GM18508 (cell line): ENCODE measurements around the gene ATP8A2.
"Not testable (repeated sequence)": the region's sequence is repeated elsewhere in the genome, so short reads cannot be mapped to it uniquely, and the experiment has no call there.

Experiments used
- ATAC-seq: cut with Tn5 transposase; IDR thresholded peaks from one replicate; pipeline ENCODE4 v1.9.1; 2021; ENCODE audit warnings: moderate number of reproducible peaks; ENCODE audit not compliant: insufficient read depth, unreplicated experiment

ATP8A2 gene

DNA sequence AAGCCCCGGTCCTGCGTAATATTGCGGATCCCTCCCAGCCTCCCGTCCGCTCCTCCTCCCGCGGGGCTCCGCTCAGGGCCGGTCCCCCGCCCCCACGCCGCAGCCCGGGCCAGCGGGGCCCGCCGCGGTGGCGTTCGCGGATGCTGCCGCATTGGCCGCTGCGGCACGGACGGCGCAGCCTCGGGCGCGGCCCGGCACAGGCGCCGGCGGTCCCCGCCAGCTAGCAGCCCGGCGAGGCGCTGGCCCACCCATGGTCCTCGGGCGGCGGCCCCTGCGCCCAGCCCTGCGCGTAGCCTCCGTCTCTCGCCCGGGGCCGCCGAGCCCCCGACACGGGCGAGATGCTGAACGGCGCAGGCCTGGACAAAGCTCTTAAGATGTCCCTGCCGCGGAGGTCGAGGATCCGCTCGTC, at the start of gene ATP8A2:
ATP8A2 (plus strand) TSS at position 100 of the 409 bp plus-strand sequence; CDS start at position 339, 239 bp downstream.
- ATAC-seq = no peak

DNA sequence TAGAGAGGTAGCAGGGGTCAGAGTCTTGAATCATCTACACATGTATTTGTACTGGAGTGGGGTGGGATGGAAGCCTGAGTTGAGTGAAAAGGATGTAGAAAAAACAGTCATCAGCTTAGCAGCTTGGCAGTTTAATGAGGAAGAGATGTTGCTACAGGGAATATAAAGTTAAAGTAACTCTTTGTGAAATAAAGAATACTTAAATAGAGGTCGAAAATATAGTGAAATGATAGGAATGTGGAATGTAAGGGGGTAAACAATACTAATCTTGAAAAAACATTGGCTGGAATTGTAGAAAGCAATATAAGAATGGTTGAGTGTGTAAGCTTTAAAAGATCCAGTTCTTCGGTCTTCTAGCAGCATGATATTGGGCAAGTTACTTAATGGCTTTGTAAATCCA, 47.7 kb upstream of the ATP8A2 start:
- ATAC-seq = no peak

DNA sequence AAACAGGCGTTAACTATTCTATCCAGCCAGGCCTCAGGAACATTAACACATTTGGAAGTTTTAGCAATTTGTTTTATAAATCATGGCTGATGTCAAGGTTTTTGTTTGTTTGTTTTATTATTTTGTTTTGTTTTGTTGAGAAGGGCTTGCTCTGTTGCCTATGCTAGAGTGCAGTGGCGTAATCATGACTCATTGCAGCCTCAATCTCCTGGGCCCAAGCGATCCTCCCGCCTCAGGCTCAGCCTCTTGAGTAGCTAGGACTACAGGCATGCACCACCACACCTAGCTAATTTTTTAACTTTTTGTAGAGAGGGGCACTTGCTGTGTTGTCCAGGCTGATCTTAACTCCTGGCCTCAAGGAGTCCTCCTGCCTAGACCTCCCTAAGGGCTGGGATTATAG, 42.1 kb upstream of the ATP8A2 start:
- ATAC-seq = no peak

DNA sequence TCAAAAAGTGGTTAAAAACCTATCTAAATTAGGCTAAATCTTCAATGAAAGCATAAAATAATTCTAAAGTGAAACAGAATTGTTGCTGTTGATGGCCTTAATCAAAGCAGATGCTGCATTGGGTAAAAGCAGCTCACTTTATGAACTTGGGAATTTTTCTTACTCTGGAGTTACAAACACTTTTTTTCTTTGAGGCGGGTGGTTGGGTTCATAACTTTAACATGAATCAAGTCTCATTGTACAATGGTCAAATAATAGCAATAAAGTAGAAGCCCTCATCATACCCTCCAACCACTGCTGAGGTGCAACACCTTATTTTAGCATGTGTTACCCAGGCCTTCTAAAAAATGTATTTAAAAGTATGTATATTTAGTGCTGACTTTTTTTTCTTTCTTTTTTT, 41.2 kb upstream of the ATP8A2 start:
- no peak for ATAC-seq

DNA sequence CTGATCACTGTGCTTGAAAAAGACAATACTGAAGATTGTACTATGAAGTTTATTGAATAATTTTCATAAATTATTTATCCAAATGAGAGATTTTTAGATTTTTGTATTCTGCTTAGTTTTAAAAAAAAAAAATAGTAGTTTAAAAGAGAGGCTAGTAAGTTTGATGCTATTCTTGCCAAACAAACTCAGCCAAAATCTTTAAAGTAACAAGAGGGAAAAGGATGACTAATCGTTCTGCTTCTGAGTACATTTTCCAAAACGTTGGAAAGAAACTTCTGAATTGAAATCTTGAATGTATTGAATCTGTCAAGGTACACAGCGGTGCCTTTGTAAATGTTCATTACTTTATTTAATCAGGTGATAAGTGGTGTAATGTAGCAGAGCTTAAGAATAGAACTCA, 35.9 kb upstream of the ATP8A2 start:
- ATAC-seq = no peak

DNA sequence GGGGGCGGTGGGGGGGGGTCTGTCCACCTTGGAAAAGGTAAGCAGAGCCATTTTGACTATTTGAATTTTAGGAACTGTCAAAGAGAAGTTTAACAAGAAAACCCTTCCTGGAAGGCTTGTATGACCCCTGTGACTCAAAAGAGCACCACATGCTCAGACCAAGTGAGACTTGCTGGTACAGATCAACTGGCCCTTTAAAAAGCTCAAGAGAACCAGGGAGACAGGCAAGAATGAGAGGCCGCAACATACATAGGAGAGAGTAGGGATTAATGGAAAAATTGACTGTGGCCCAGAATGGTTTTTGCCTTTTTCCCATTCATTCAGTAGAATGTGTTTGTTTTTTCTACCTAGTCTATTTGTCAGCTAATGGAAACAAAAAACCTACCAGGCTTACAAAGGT, 26.2 kb upstream of the ATP8A2 start:
- no peak for ATAC-seq

DNA sequence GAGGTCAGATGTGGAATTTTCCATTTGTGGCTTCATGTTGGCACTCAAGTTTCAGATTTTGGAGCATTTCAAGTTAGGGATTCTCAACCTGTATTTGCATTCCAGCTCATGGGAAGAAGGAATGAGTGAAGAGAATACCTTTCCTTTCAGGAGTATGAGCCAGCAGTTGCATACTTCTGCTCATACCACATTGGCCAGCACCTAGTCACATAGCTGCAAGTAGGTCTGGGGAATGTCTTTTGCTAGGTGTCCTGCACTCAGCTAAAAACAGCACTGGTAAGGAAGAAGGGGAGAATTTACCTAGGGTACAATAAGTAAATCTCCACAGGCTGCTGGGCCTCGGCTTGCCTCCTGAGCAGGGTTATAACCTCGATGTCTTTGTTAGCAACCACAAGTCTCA, 24.6 kb upstream of the ATP8A2 start:
- no peak for ATAC-seq

DNA sequence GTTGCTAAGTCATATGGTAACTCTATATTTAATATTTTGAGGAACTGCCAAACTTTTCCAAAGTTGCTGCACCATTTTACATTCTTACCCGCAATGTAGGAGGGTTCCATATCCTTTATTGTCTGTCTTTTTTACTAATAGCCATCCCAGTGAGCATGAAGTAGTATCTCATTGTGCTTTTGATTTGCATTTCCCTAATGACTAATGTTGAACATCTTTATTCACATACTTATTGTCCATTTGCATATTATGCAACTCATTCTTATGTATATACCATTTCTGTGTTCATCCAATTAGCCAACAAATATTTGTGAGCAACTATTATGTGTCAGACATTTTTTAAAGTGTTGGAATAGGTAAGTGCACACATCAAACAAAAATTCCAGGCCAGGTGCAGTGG, 20.4 kb upstream of the ATP8A2 start:
- ATAC-seq = no peak

DNA sequence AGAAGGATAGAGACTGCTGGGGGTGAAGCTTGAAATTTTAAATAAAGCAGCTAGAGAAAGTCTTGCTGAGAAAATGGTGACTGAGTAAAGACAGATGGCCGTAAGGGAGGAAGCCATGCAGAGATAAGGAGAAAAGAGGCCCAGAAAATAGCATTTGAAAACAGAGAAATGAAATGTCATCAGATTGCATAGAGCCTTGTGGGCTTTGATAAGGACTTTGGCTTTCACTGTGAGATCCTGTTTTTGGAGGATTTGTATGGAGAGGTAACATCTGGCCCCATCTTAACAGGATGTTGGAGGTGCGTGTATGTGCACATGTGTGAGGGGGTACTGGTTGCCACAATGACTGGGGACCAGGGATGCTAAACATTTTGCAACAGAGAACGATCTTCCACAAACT, 19.5 kb upstream of the ATP8A2 start:
- ATAC-seq = no peak

DNA sequence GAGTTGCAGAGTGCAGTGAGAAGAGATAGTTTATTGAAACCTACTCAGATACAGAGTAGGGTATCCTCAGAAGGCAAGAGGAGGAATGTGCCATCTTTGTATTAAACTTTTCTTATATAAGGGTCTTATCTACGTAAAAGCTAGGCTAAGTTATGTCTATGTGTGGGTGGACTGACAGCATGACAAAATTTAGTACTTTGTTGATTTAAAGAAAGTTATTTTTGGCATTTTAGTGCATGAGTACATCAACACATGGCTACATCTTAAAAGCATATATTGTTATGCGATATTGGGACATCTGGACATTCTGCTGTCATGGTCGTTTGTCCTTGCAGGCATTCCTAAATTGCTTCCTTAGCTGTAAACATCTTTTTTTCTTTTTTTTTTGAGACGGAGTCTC, 19.0 kb upstream of the ATP8A2 start:
- ATAC-seq = no peak

DNA sequence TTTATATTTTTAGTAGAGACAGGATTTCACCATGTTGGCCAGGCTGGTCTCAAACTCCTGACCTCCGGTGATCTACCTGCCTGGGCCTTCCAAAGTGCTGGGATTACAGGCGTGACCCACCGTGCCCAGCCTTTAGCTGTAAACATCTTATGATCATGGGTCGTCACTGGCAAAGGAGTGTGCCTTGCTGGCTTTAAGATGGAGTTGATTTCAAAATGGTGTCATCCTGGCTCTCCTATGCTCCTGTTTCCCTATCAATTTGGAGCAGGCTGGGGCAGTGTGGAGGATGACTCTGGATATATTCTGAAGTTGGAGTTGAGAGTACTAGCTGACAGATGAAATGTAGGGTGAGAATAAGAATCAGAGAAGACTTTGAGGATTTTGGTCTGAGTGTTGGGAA, 18.4 kb upstream of the ATP8A2 start:
- no peak for ATAC-seq

DNA sequence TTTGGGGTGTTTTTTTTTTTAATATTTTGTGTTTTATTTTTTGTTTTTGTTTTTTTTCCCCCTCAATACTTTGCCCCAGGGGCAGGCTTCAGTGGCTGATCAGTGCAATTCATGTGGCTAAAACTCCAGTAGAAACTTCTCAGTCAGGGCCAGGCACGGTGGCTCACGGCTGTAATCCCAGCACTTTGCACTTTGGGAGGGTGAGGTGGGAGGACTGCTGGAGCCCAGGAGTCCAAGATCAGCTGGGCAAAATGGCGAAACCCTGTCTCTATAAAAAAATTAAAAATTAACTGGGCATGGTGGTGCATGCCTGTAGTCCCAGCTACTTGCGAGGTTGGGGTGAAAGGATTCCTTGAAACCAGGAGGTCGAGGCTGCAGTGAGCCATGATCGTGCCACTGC, 17.4 kb upstream of the ATP8A2 start:
- no peak for ATAC-seq

DNA sequence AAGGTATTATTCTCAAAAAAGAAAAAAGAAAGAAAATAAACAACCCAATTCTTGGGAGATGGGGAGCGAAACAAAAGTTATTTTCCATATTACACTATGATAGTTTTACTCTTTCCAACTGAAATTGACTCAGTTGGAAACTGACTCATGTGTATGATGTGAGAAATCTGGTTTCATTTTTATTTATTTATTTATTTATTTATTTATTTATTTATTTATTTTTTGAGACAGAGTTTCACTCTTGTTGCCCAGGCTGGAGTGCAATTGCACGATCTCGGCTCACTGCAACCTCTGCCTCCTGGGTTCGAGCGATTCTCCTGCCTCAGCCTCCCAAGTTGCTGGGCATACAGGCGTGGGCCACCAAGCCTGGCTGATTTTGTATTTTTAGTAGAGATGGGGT, 11.3 kb upstream of the ATP8A2 start:
- not testable (repeated sequence) for ATAC-seq

DNA sequence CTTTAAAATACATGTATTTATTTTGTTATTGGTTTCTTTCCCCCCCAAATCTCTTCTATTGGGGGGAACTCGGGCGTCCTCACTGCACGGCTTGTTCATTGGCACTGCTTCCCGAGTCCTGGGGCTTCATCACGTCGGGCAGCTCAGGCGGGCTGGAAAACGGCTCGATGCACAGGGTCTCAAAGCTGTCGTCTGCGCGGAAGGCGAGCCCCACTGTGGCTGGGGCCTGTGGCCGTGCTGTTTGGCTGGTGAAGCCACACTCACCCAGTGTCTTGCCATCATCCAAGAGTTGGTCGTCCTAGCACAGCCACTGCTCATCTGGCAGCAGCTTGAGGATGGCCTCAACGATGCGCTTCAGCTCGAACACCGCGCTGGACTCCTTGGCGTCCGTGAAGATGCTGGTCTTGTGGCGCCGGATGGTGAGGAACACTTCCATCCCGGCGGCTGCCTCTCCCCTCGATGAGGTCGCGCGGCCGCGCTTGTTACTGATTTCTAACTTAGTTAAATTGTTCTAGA, 6.0 kb upstream of the ATP8A2 start:
- no peak for ATAC-seq

DNA sequence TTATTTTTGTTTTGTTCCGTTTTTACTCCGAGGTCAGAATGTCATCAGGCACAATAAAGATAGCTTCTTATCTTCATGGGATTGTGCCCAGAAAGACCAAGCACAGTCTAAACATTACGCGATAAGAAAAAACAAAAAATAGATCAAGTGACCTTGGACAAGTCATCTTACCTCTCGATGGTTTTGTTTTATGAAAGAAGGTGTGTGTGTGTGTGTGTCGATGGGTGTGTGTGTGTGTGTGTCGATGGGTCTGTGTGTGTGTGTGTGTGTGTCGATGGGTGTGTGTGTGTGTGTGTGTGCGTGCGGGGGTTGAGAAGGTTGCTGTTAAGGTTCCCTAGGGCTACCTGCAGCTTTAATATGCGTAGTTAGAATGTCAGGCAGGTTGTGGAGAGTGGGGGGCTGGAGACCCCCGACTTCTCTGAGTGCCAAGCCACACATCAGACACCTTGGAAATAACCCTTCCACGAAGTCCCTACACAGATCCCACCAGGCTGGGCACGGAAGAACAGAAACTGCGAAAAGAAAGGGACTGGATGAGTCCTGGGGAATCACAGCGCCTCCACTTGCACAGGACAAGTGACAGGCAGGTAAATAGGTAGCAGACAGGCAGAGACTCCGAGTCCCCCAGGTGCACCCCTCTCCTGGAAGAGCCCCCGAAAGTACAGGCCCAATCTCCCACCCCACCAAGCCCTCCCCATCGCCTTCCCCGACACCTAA, 458 bp upstream of the ATP8A2 start:
- ATAC-seq = no peak

DNA sequence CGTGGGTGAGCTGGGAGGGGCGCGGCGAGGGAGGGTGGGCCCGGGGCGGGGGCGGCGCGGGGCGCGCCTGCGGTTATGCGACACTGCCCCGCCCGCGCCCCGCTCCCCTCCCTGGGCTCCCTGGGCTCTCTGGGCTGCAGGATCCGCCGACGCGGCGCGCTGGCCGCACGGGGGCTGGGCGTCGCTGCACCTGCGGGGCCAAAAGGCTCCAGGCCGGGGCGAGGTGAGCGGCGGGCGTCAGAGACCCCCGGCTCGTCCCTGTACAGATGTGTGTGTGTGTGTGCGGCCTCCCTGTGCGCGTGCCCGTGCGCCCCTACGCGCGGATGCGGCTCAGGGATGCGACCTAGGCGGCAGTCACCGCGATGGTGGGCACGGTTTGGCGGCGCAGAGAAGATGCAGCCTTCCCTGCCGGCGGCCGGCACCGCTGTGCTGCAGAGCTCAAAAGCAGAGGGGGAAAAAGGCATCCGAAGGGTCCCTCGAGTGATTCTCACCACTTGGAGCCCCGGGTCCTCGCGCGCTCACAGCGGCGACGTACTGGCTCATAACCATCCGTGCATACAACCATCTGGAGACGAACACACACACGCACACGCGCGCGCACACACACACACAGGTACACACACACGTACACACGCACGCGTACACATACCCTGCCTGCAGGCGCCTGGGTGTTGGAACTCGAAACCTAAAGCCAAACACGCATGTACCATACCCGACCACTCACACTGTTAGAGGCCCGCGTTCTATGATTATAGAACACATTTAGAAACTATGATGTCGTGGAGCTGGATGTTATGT, 709 bp downstream of the ATP8A2 start:
- ATAC-seq = no peak

DNA sequence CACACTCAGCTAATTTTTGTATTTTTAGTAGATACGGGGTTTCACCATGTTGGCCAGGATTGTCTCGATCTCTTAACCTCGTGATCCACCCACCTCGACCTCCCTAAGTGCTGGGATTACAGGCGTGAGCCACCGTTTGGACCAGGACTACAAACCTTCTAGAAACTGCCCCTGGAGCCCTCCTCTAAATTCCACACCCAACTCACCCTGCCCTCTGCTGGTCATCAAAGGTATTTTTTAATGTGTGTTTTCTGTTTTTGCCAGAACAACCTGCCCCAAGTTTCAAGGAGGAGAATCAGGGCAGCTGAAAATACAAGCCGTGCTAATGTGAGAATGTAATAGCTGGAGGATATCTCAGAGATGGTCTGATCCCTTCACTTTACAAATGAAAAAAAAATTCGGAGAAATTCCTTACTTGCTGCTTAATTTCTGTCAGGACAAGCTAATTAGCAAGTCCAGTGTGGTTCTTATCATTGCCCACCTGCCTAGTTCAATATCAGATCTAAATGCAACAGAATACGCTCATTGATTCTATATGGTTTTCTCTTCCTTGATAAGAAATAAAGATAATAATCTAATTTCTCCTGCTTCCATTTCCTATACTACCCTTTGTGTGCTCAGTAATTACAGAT, 4.1 kb downstream of the ATP8A2 start:
- ATAC-seq = no peak

DNA sequence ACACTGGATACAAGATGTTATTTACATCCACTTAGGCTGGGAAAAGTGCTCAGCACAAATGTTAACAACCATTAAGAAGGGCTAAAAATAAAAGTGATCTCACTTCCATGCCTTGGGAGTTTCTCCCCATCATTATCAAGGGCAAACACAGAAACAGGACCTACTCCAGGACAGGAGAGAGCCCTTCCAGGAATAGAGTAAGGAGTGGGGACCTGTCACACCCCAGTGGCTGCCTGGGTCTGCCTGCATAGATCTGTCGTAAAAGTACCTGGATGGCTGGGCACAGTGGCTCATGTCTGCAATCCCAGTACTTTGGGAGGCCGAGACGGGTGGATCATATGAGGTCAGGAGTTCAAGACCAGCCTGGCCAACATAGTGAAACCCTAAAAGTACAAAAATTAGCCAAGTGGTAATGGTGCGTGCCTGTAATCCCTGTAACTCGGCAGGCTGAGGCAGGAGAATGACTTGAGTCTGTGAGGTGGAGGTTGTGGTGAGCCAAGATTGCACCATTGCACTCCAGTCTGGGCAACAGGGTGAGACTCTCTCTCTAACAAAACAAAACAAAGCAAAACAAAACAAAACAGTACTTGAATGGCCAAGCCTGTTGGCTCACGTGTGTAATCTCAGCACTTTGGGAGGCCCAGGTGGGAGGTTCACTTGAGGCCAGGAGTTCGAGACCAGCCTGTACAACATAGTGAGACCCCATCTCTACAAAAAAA, 5.6 kb downstream of the ATP8A2 start:
- ATAC-seq = no peak

DNA sequence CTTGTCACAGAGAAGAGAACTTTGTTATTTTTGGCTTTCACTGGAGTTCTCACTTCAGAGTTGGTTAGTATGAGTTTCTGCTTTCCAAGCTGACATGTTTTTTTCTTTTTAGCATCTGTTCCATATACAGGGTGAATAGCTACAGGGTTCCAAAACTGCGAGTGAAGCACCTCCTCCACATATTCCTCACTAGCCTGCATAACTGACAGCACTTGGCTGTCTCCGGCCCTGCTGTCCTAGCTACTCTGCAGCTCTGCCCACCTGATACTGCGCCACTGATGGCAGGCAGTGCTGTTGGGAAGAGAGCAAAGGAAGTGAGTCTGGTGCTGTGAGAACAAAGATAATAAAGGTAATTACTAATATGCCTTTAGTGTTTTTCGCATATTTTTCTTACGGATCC, 6.8 kb downstream of the ATP8A2 start:
- ATAC-seq = no peak

DNA sequence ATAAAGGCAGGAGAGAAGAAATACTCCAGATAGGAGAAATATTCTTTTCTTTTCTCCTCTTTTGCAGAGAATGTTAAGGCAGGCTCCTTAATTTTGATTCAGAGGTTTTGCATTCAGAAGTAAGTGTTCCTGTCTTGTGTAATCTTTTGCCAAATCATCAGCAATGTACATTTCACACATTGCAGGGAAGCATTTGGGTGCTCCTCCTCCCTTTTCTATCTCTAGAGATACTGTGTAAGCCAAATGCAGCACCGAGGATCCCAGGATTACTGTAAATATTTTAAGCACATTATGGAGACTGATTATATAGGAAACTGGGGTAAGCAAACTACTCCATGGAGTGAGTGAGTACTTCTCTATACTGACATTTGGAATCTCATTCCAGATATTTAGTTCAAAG, 7.2 kb downstream of the ATP8A2 start:
- ATAC-seq = no peak

DNA sequence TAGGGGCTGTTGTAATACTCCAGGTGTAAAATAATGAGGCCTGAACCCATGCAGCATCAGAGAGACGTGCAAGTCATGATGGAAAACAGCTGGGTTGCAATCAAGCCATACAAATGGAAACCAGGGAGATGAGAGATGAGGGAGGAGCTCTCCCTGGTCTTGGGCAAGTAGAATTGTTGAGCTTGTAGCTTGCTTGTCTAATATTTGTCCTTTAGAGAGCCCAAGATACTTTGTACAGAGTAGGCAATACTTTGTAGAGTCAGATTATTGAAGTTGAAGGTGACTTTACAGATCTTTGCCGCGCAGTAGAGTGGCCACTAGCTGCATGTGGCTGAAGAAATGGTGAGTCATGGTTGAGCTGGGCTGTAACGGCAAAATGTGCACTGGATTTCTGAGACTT, 8.3 kb downstream of the ATP8A2 start:
- no peak for ATAC-seq
